Neural cell (in vitro differentiated cells): ENCODE measurements around the gene OR52E1. TPM values are rescaled to one million over a fixed set of nuclear protein-coding genes. Genes with fewer than 3 reads are reported as not detected.

Experiments
- H2AFZ ChIP-seq: fragments of 200-600, 300-800 bp; sonication (generic), shearing (Covaris generic); 2 replicates; pipeline ENCODE4 v1.6.0; 2014; ENCODE audit warnings: low read depth, mild to moderate bottlenecking, antibody characterized with exemption, low read length, moderate library complexity
- H3F3A ChIP-seq: fragments of 200-600 bp; shearing (Covaris generic); 2 replicates; pipeline ENCODE4 v1.6.1; 2016; ENCODE audit warnings: mild to moderate bottlenecking, moderate library complexity, mixed read lengths, antibody characterized with exemption, low read length; ENCODE audit not compliant: insufficient read depth, poor library complexity, severe bottlenecking
- H3K27ac ChIP-seq: fragments of 200-600, 300-800 bp; sonication (generic), shearing (Covaris generic); 2 replicates; pipeline ENCODE4 v1.5.1; 2014; ENCODE audit warnings: mild to moderate bottlenecking, low read length, moderate library complexity
- H3K27me3 ChIP-seq: fragments of 300-800, 200-600 bp; sonication (generic), shearing (Covaris generic); 2 replicates; pipeline ENCODE4 v1.6.0; 2014; ENCODE audit warnings: mild to moderate bottlenecking, low read depth, low read length, moderate library complexity; ENCODE audit not compliant: insufficient read depth
- H3K36me3 ChIP-seq: fragments of 300-800, 200-600 bp; sonication (generic), shearing (Covaris generic); 2 replicates; pipeline ENCODE4 v1.5.1; 2014; ENCODE audit warnings: mild to moderate bottlenecking, antibody characterized with exemption, low read length, moderate library complexity; ENCODE audit not compliant: insufficient read depth
- H3K4me2 ChIP-seq: fragments of 300-800, 200-600 bp; sonication (generic), shearing (Covaris generic); 2 replicates; pipeline ENCODE4 v1.6.0; 2014; ENCODE audit warnings: mild to moderate bottlenecking, low read length
- H3K4me3 ChIP-seq: fragments of 300-800, 200-600 bp; sonication (generic), shearing (Covaris generic); 2 replicates; pipeline ENCODE4 v1.5.1; 2014; ENCODE audit warnings: mild to moderate bottlenecking, low read length, moderate library complexity
- H3K79me2 ChIP-seq: fragments of 200-600 bp; shearing (Covaris generic); replicated peaks from 2 replicates; pipeline ENCODE4 v1.6.0; 2014; ENCODE audit warnings: mild to moderate bottlenecking, low read length, moderate library complexity; ENCODE audit not compliant: insufficient read depth
- H3K9ac ChIP-seq: fragments of 300-800, 200-600 bp; sonication (generic), shearing (Covaris generic); 2 replicates; pipeline ENCODE4 v1.6.1; 2016; ENCODE audit warnings: mild to moderate bottlenecking, low read length, mixed read lengths
- H3K9me2 ChIP-seq: fragments of 200-600 bp; shearing (Covaris generic); 2 replicates; pipeline ENCODE4 v1.6.1; 2016; ENCODE audit warnings: mild to moderate bottlenecking, low read length, mixed read lengths; ENCODE audit not compliant: insufficient read depth
- H3K9me3 ChIP-seq: fragments of 200-600, 300-800 bp; sonication (generic), shearing (Covaris generic); 2 replicates; pipeline ENCODE4 v1.6.1; 2016; ENCODE audit warnings: mild to moderate bottlenecking, mixed run types, low read length, moderate library complexity, mixed read lengths
- H4K20me1 ChIP-seq: fragments of 200-600 bp; shearing (Covaris generic); 2 replicates; pipeline ENCODE4 v1.6.1; 2016; ENCODE audit warnings: mild to moderate bottlenecking, mixed run types; ENCODE audit not compliant: insufficient read depth
- EP300 ChIP-seq: fragments of 450-650 bp; conservative IDR thresholded peaks from 2 replicates; pipeline ENCODE4 v1.6.1; 2014; ENCODE audit warnings: antibody characterized with exemption, mild to moderate bottlenecking, moderate library complexity; ENCODE audit not compliant: poor library complexity, severe bottlenecking
- EZH2 ChIP-seq: fragments of 200-600, 300-800 bp; shearing (Covaris generic), sonication (generic); IDR thresholded peaks from 2 replicates; pipeline ENCODE4 v1.6.1; 2014; ENCODE audit warnings: antibody characterized with exemption, low read length, borderline replicate concordance, mild to moderate bottlenecking; ENCODE audit not compliant: insufficient read depth, poor library complexity, severe bottlenecking
- MXI1 ChIP-seq: fragments of 450-650 bp; conservative IDR thresholded peaks from 2 replicates; pipeline ENCODE4 v1.6.1; 2014; ENCODE audit warnings: antibody characterized with exemption, mild to moderate bottlenecking; ENCODE audit not compliant: poor library complexity, severe bottlenecking
- POLR2AphosphoS5 ChIP-seq: IDR thresholded peaks from 2 replicates; pipeline ENCODE4 v1.6.1; 2012
- RAD21 ChIP-seq: fragments of 450-650 bp; conservative IDR thresholded peaks from 2 replicates; pipeline ENCODE4 v1.6.1; 2014; ENCODE audit warnings: antibody characterized with exemption, mild to moderate bottlenecking, moderate library complexity
- REST ChIP-seq: IDR thresholded peaks from 2 replicates; pipeline ENCODE4 v1.6.1; 2012; ENCODE audit warnings: borderline replicate concordance
- SMC3 ChIP-seq: fragments of 450-650 bp; conservative IDR thresholded peaks from 2 replicates; pipeline ENCODE4 v1.6.1; 2014; ENCODE audit warnings: antibody characterized with exemption, mild to moderate bottlenecking, moderate library complexity; ENCODE audit not compliant: poor library complexity
- TAF1 ChIP-seq: IDR thresholded peaks from 2 replicates; pipeline ENCODE4 v1.6.1; 2012; ENCODE audit warnings: low read depth
- polyA plus RNA-seq: library from polyadenylated mRNA; depleted of rRNA; stranded (reverse); fragments of >200 nt; gene quantifications from 2 replicates; pipeline ENCODE4 v1.2.3, GENCODE V29; 2014
- TF ChIP-seq, protein P1 (sequence below): fragments of 450-650 bp; IDR thresholded peaks from 2 replicates; pipeline ENCODE4 v1.5.1; 2014; ENCODE audit warnings: antibody characterized with exemption, mild to moderate bottlenecking, moderate library complexity; ENCODE audit not compliant: poor library complexity, severe bottlenecking

OR52E1 gene
- polyA plus RNA-seq, 1 donor from 2014 or later, result not detected

- H3K4me3 ChIP-seq, result no peak overlapping the region
- no peaks in the 10 kb centered on the region for H3K9me3 ChIP-seq
- H3K36me3 ChIP-seq, result no peaks in the 10 kb centered on the region
- H3K9ac ChIP-seq, result no peak overlapping the region
- H3K79me2 ChIP-seq, result no peaks in the 10 kb centered on the region
- TF ChIP-seq TAF1 (no peak), REST (no peak), EZH2 (no peak), POLR2AphosphoS5 (no peak), EP300 (no peak), RAD21 (no peak), MXI1 (no peak), SMC3 (no peak)
- TF ChIP-seq, protein P1, sequence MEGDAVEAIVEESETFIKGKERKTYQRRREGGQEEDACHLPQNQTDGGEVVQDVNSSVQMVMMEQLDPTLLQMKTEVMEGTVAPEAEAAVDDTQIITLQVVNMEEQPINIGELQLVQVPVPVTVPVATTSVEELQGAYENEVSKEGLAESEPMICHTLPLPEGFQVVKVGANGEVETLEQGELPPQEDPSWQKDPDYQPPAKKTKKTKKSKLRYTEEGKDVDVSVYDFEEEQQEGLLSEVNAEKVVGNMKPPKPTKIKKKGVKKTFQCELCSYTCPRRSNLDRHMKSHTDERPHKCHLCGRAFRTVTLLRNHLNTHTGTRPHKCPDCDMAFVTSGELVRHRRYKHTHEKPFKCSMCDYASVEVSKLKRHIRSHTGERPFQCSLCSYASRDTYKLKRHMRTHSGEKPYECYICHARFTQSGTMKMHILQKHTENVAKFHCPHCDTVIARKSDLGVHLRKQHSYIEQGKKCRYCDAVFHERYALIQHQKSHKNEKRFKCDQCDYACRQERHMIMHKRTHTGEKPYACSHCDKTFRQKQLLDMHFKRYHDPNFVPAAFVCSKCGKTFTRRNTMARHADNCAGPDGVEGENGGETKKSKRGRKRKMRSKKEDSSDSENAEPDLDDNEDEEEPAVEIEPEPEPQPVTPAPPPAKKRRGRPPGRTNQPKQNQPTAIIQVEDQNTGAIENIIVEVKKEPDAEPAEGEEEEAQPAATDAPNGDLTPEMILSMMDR, result no peak
- H4K20me1 ChIP-seq, result no peaks in the 10 kb centered on the region
- no peaks in the 10 kb centered on the region for H3K9me2 ChIP-seq
- H3F3A ChIP-seq, result no peaks in the 10 kb centered on the region
- H3K4me2 ChIP-seq, result no peak overlapping the region
- H3K27me3 ChIP-seq, result no peaks in the 10 kb centered on the region
- no peak overlapping the region for H2AFZ ChIP-seq
- no peak overlapping the region for H3K27ac ChIP-seq
These were observed 31.0 kb upstream of the OR52E1 start for GRCh38 chr11:5038341-5038740.

DNA sequence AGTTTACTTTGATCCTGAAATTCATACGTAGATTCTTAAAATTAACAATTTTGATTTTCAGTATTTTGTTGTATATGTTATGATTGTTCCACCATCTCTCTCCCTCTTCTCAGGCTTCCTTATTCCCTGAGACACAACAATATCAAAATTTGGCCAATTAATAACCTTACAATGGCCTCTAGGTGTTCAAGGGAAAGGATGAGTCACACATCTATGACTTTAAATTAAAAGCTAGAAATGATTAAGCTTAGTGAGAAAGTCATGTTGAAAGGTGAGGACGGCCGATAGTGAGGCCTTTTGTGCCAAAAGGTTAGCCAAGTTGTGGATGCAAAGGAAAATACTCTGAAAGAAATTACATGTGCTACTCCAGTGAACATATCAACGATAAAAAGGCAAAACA lies 28.5 kb upstream of the OR52E1 start:
- no peak overlapping the region for H2AFZ ChIP-seq
- H3K27ac ChIP-seq, result no peak overlapping the region
- no peaks in the 10 kb centered on the region for H3K9me3 ChIP-seq
- H3K79me2 ChIP-seq, result no peaks in the 10 kb centered on the region
- H3K4me2 ChIP-seq, result no peak overlapping the region
- TF ChIP-seq RAD21, result no peak
- no peak for TF ChIP-seq EZH2
- TF ChIP-seq TAF1, result no peak
- TF ChIP-seq REST, result no peak
- no peaks in the 10 kb centered on the region for H4K20me1 ChIP-seq
- H3K9me2 ChIP-seq, result no peaks in the 10 kb centered on the region
- H3K4me3 ChIP-seq, result no peak overlapping the region
- no peaks in the 10 kb centered on the region for H3K27me3 ChIP-seq
- H3K9ac ChIP-seq, result no peak overlapping the region
- no peaks in the 10 kb centered on the region for H3K36me3 ChIP-seq
- no peaks in the 10 kb centered on the region for H3F3A ChIP-seq
